IPS-18c (cell line): Measurements from ENCODE around the gene TMX2.

Experiments
- H3K4me3 ChIP-seq: 2 replicates; pipeline ENCODE4 v1.7.0; 2013; ENCODE audit warnings: low read depth, mild to moderate bottlenecking, low read length, moderate library complexity; ENCODE audit not compliant: insufficient read depth
- H3K9me3 ChIP-seq: one replicate; pipeline ENCODE4 v1.6.1; 2013; ENCODE audit warnings: mild to moderate bottlenecking, low read length, moderate library complexity; ENCODE audit not compliant: control insufficient read depth, insufficient read depth

Gene TMX2

GRCh38 chr11:57752954-57753353 lies 40.6 kb downstream of the TMX2 start:
- Histone ChIP-seq H3K4me3 (no peak overlapping the region), H3K9me3 (peaks cover 2% of the 10 kb centered on the region)

GRCh38 chr11:57758174-57758573 lies 45.8 kb downstream of the TMX2 start:
- Histone ChIP-seq H3K9me3 (peaks cover 2% of the 10 kb centered on the region), H3K4me3 (no peak overlapping the region)

- peaks cover 4% of the 10 kb centered on the region for H3K9me3 ChIP-seq
- H3K4me3 ChIP-seq = peak within 1 kb of the TSS; percentile 80
Observed at GRCh38 chr11:57761301-57762234, 49.2 kb downstream of the TMX2 start, which contains the start of gene CTNND1. Gene CTNND1 (plus strand): TSS chr11:57761802. CDS start chr11:57791479, 29,677 bp downstream.

GRCh38 chr11:57762235-57762861 lies 50.0 kb downstream of the TMX2 start:
- Histone ChIP-seq H3K9me3 (peaks cover 4% of the 10 kb centered on the region), H3K4me3 (peak overlapping the region; percentile 80)

GRCh38 chr11:57763568-57763967 lies 51.2 kb downstream of the TMX2 start:
- H3K4me3 ChIP-seq = peak overlapping the region; percentile 80

GRCh38 chr11:57764021-57764420 lies 51.6 kb downstream of the TMX2 start:
- Histone ChIP-seq H3K4me3 (peak overlapping the region; percentile 80), H3K9me3 (peaks cover 4% of the 10 kb centered on the region)

More at GRCh38 chr11:57763568-57763967, 51.2 kb downstream of the TMX2 start:
- H3K9me3 ChIP-seq = peaks cover 4% of the 10 kb centered on the region

- Histone ChIP-seq H3K4me3 (peak overlapping the region; percentile 80; the same call in 1 of the 2 replicates), H3K9me3 (peaks cover 2% of the 10 kb centered on the region)
Observed at GRCh38 chr11:57764566-57764965, 52.2 kb downstream of the TMX2 start.

GRCh38 chr11:57764972-57765371 lies 52.6 kb downstream of the TMX2 start:
- H3K4me3 ChIP-seq = no peak overlapping the region
- H3K9me3 ChIP-seq = peaks cover 2% of the 10 kb centered on the region

- Histone ChIP-seq H3K9me3 (no peaks in the 10 kb centered on the region), H3K4me3 (no peak overlapping the region)
Observed at GRCh38 chr11:57770793-57771192, 58.4 kb downstream of the TMX2 start.

GRCh38 chr11:57771365-57771764 lies 59.0 kb downstream of the TMX2 start:
- Histone ChIP-seq H3K9me3 (no peaks in the 10 kb centered on the region), H3K4me3 (no peak overlapping the region)

GRCh38 chr11:57772562-57772961 lies 60.2 kb downstream of the TMX2 start:
- no peaks in the 10 kb centered on the region for H3K9me3 ChIP-seq
- no peak overlapping the region for H3K4me3 ChIP-seq

- H3K9me3 ChIP-seq = no peaks in the 10 kb centered on the region
Observed at GRCh38 chr11:57773026-57773598, 60.7 kb downstream of the TMX2 start.

GRCh38 chr11:57775491-57775890 lies 63.1 kb downstream of the TMX2 start:
- H3K4me3 ChIP-seq = no peak overlapping the region
- H3K9me3 ChIP-seq = no peaks in the 10 kb centered on the region

More at GRCh38 chr11:57773026-57773598, 60.7 kb downstream of the TMX2 start:
- no peak overlapping the region for H3K4me3 ChIP-seq

- H3K4me3 ChIP-seq = no peak overlapping the region
- H3K9me3 ChIP-seq = no peaks in the 10 kb centered on the region
Observed at GRCh38 chr11:57776031-57776521, 63.7 kb downstream of the TMX2 start.

GRCh38 chr11:57776577-57777210 lies 64.3 kb downstream of the TMX2 start:
- Histone ChIP-seq H3K9me3 (no peaks in the 10 kb centered on the region), H3K4me3 (no peak overlapping the region)

GRCh38 chr11:57777969-57778317 lies 65.5 kb downstream of the TMX2 start:
- no peaks in the 10 kb centered on the region for H3K9me3 ChIP-seq
- no peak overlapping the region for H3K4me3 ChIP-seq

GRCh38 chr11:57778318-57779037 lies 66.1 kb downstream of the TMX2 start:
- Histone ChIP-seq H3K9me3 (no peaks in the 10 kb centered on the region), H3K4me3 (no peak overlapping the region)
